Endothelial cell of umbilical vein (primary cell): Measurements from ENCODE around the gene SCNN1B. TPM values are rescaled to one million over a fixed set of nuclear protein-coding genes. Genes with fewer than 3 reads are reported as not detected.

Experiments
- BruUV-seq: library from RNA; stranded (reverse); fragments of 400-500 nt; replicated peaks from 2 replicates; lab custom pipeline; 2021; lab: Mats Ljungman, UMichigan
- CTCF ChIA-PET: fragments of 300-600, 350-600 bp; sonication (Branson Sonifier 250); formaldehyde crosslinking; loops from one replicate; lab custom pipeline; 2021; ENCODE audit warnings: antibody characterized with exemption, inconsistent platforms; lab: Charles Lee
- POLR2A ChIA-PET: fragments of 300-600, 350-600 bp; sonication (Branson Sonifier 250); formaldehyde crosslinking; loops from one replicate; lab custom pipeline; 2021; ENCODE audit warnings: antibody characterized with exemption, inconsistent platforms; lab: Charles Lee
- DNase-seq: peaks from one replicate; pipeline ENCODE4 v3.0.0-alpha.2; 2011; ENCODE audit warnings: low read depth, low spot score
- FAIRE-seq: peaks from 2 replicates; lab custom pipeline; 2011; peaks lifted over from hg19 to GRCh38; lab: Jason Lieb, UNC
- H2AFZ ChIP-seq: 2 replicates; pipeline ENCODE4 v1.6.0; 2012; ENCODE audit warnings: low read depth, low read length, control low read depth, inconsistent platforms
- H3K27ac ChIP-seq: 2 replicates; pipeline ENCODE4 v1.5.1; 2011; ENCODE audit warnings: low read depth, mild to moderate bottlenecking, control low read depth, low read length, moderate library complexity; ENCODE audit not compliant: insufficient read depth
- H3K27me3 ChIP-seq, 2 experiments: 2 replicates each; pipeline versions ENCODE4 v1.6.0 to v1.6.1; 2011; ENCODE audit warnings: low read length in 2 of 2, mixed read lengths in 1 of 2; ENCODE audit not compliant: control insufficient read depth in 2 of 2, insufficient read depth in 2 of 2
- H3K36me3 ChIP-seq, 2 experiments: 2 replicates in 1 of 2; 3 replicates in 1 of 2; pipeline ENCODE4 v1.5.1; 2011; ENCODE audit warnings: low read length in 2 of 2, mild to moderate bottlenecking in 1 of 2, moderate library complexity in 1 of 2; ENCODE audit not compliant: control insufficient read depth in 2 of 2, insufficient read depth in 2 of 2; ENCODE audit errors: extremely low read depth in 1 of 2
- H3K4me1 ChIP-seq: 3 replicates; pipeline ENCODE4 v1.5.1; 2011; ENCODE audit warnings: mild to moderate bottlenecking, low read length; ENCODE audit not compliant: control insufficient read depth, insufficient read depth; ENCODE audit errors: extremely low read depth
- H3K4me2 ChIP-seq: 2 replicates; pipeline ENCODE4 v1.6.1; 2011; ENCODE audit warnings: low read length, control low read depth, mixed read lengths; ENCODE audit not compliant: insufficient read depth
- H3K4me3 ChIP-seq, 3 experiments: fragments of 200-600 bp in 1 of 3; sonication (generic), shearing (Covaris generic) in 1 of 3; replicated peaks in 1 of 3; 2 replicates each; pipeline ENCODE4 v1.5.1; 2011 to 2016; ENCODE audit warnings: control low read depth in 3 of 3, low read length in 3 of 3, mild to moderate bottlenecking in 2 of 3, inconsistent platforms in 1 of 3, low read depth in 1 of 3, moderate library complexity in 1 of 3; ENCODE audit not compliant: insufficient read depth in 1 of 3
- H3K79me2 ChIP-seq: 2 replicates; pipeline ENCODE4 v1.6.0; 2012; ENCODE audit warnings: low read length, inconsistent platforms; ENCODE audit not compliant: control insufficient read depth, insufficient read depth
- H3K9ac ChIP-seq: replicated peaks from 2 replicates; pipeline ENCODE3; 2011; ENCODE audit warnings: low read length, control low read depth; ENCODE audit not compliant: insufficient read depth; ENCODE audit errors: extremely low read depth
- H3K9me1 ChIP-seq: replicated peaks from 3 replicates; pipeline ENCODE4 v1.6.0; 2011; ENCODE audit warnings: mild to moderate bottlenecking, low read length; ENCODE audit not compliant: control insufficient read depth, insufficient read depth; ENCODE audit errors: extremely low read depth
- H3K9me3 ChIP-seq: replicated peaks from 2 replicates; pipeline ENCODE4 v1.5.1; 2012; ENCODE audit warnings: low read length, inconsistent platforms; ENCODE audit not compliant: control insufficient read depth, insufficient read depth
- H4K20me1 ChIP-seq: replicated peaks from 2 replicates; pipeline ENCODE3; 2011; ENCODE audit warnings: mild to moderate bottlenecking, low read length; ENCODE audit not compliant: control insufficient read depth, insufficient read depth; ENCODE audit errors: extremely low read depth
- EZH2 ChIP-seq: IDR thresholded peaks from 2 replicates; pipeline ENCODE4 v1.6.1; 2012; ENCODE audit warnings: borderline replicate concordance, low read depth, mild to moderate bottlenecking, moderate library complexity, low read length, inconsistent platforms; ENCODE audit not compliant: severe bottlenecking
- FOS ChIP-seq: IDR thresholded peaks from 2 replicates; pipeline ENCODE4 v1.6.1; 2011; ENCODE audit warnings: mild to moderate bottlenecking, low read length, moderate library complexity, borderline replicate concordance; ENCODE audit not compliant: insufficient read depth
- GATA2 ChIP-seq: IDR thresholded peaks from 2 replicates; pipeline ENCODE4 v1.7.0; 2011; ENCODE audit warnings: low read depth, mild to moderate bottlenecking, moderate library complexity, mixed read lengths, low read length; ENCODE audit not compliant: insufficient read length, insufficient read depth
- JUN ChIP-seq: IDR thresholded peaks from 2 replicates; pipeline ENCODE4 v1.6.1; 2011; ENCODE audit warnings: borderline replicate concordance, low read depth; ENCODE audit not compliant: insufficient read length, insufficient read depth
- MYC ChIP-seq: IDR thresholded peaks from one replicate; pipeline ENCODE4 v1.6.1; 2011; ENCODE audit warnings: mild to moderate bottlenecking, low read depth, low read length
- POLR2A ChIP-seq: IDR thresholded peaks from 2 replicates; pipeline ENCODE4 v1.6.1; 2012; ENCODE audit warnings: low read depth, mild to moderate bottlenecking, control low read depth, low read length
- POLR2AphosphoS5 ChIP-seq: IDR thresholded peaks from 2 replicates; pipeline ENCODE4 v1.6.1; 2012; ENCODE audit warnings: low read depth, mild to moderate bottlenecking, control low read depth, low read length, moderate library complexity; ENCODE audit not compliant: insufficient read depth
- dilution Hi-C: fragments of 300-500 bp; cut with MboI; formaldehyde crosslinking; loops from one replicate; pipeline ENCODE4 v1.15.0; 2019; ENCODE audit warnings: low sequenced_read_pairs; ENCODE audit not compliant: extremely low pct_ligation_motif_present
- intact Hi-C: fragments of 100-400 bp; cut with micrococcal nuclease; formaldehyde crosslinking; loops from one replicate; pipeline ENCODE4 v1.10.0; 2022
- polyA plus RNA-seq, 4 experiments: library from polyadenylated mRNA; depleted of rRNA in 3 of 4; stranded (reverse) in 3 of 4; unstranded in 1 of 4; fragments of >200 nt; gene quantifications; 2 replicates each; pipeline versions ENCODE4 v1.2.1 to v1.2.3, GENCODE V29; 2011 to 2012; ENCODE audit warnings: missing spikeins in 1 of 4
- total RNA-seq: library from RNA; stranded (reverse); gene quantifications from 2 replicates; pipeline ENCODE4 v1.2.3, GENCODE V29; 2021
- TF ChIP-seq, protein P1 (sequence below): IDR thresholded peaks from 2 replicates; pipeline ENCODE4 v1.6.1; 2011; ENCODE audit not compliant: insufficient read depth, insufficient read length
- TF ChIP-seq, protein P2 (sequence below), 2 donors: IDR thresholded peaks; 1 replicate in 1 of 2; 2 replicates in 1 of 2; pipeline ENCODE4 v1.5.1; 2011; ENCODE audit warnings: low read length in 2 of 2, mild to moderate bottlenecking in 2 of 2, moderate library complexity in 2 of 2, control low read depth in 1 of 2, inconsistent platforms in 1 of 2, low read depth in 1 of 2; ENCODE audit not compliant: insufficient read depth in 1 of 2; ENCODE audit errors: extremely low read depth in 1 of 2

The SCNN1B gene
- total and polyA plus RNA-seq, 2 donors (not counting 3 experiments of a cell fraction or from before 2014, with no cell fraction given) = not detected

DNA sequence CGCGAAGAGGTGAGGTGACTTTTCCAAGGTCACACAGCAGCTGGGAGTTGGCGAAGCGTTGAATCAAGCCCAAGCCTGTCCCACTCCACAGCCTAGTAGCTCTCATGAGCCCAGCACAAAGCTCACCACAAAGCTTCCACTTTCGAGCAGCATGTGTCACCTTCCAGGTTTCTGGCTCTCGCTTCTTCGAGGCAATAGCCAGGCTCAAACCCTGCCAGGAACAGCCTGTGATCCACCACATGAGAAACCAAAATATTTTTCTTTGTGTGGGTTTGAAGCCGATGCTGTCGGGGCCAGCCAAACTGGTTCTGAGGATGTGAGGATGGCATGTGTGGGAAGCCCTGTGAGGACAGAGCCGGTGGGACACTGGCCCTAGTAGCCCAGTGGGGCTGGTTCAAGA lies 82.8 kb downstream of the SCNN1B start:
- FAIRE-seq (no peak), DNase-seq (no peak)
- no peaks in the 10 kb centered on the region for H3K27me3 ChIP-seq
- intact Hi-C loops = no loop called here
- no peak overlapping the region for H3K4me2 ChIP-seq
- no peaks in the 10 kb centered on the region for H3K9me1 ChIP-seq
- H3K36me3 ChIP-seq = peaks cover 0 to 2% of the 10 kb centered on the region in 2 experiments
- no peak overlapping the region for H3K4me3 ChIP-seq
- H3K9ac ChIP-seq = no peak overlapping the region
- H3K27ac ChIP-seq = no peak overlapping the region
- no peak overlapping the region for H2AFZ ChIP-seq
- no TSS peak for BruUV-seq
- no peaks in the 10 kb centered on the region for H3K9me3 ChIP-seq
- no peaks in the 10 kb centered on the region for H3K79me2 ChIP-seq
- no peaks in the 10 kb centered on the region for H4K20me1 ChIP-seq
- no peaks in the 10 kb centered on the region for H3K4me1 ChIP-seq
- ChIA-PET CTCF (interaction anchor here (0.7 kb wide), 1 partner anchor 10 kb away, joined by 5 read pairs; no protein-coding TSS in a partner anchor), POLR2A (no interaction called here)
- dilution Hi-C loops = no loop called here
- TF ChIP-seq EZH2 (no peak), MYC (no peak), FOS (no peak), POLR2A (no peak), GATA2 (no peak), POLR2AphosphoS5 (no peak), JUN (no peak)
- TF ChIP-seq, protein P1, sequence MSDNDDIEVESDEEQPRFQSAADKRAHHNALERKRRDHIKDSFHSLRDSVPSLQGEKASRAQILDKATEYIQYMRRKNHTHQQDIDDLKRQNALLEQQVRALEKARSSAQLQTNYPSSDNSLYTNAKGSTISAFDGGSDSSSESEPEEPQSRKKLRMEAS = no peak
- TF ChIP-seq, protein P2, sequence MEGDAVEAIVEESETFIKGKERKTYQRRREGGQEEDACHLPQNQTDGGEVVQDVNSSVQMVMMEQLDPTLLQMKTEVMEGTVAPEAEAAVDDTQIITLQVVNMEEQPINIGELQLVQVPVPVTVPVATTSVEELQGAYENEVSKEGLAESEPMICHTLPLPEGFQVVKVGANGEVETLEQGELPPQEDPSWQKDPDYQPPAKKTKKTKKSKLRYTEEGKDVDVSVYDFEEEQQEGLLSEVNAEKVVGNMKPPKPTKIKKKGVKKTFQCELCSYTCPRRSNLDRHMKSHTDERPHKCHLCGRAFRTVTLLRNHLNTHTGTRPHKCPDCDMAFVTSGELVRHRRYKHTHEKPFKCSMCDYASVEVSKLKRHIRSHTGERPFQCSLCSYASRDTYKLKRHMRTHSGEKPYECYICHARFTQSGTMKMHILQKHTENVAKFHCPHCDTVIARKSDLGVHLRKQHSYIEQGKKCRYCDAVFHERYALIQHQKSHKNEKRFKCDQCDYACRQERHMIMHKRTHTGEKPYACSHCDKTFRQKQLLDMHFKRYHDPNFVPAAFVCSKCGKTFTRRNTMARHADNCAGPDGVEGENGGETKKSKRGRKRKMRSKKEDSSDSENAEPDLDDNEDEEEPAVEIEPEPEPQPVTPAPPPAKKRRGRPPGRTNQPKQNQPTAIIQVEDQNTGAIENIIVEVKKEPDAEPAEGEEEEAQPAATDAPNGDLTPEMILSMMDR (IDR thresholded peaks at IDR 0.05; ENCODE audit: extremely low read depth in 1 of 2, insufficient read depth in 1 of 2, low read depth in 1 of 2, low read length in 2 of 2) = no peak
